Measurements from ENCODE around the gene DCAF10. TPM values are rescaled to one million over a fixed set of nuclear protein-coding genes. Genes with fewer than 3 reads are reported as not detected.
"Not testable (repeated sequence)": the region's sequence is repeated elsewhere in the genome, so short reads cannot be mapped to it uniquely, and the experiment has no call there.

The DCAF10 gene
- total RNA-seq, 2 experiments from 2014 or later: 7.2 to 7.5 TPM

DNA sequence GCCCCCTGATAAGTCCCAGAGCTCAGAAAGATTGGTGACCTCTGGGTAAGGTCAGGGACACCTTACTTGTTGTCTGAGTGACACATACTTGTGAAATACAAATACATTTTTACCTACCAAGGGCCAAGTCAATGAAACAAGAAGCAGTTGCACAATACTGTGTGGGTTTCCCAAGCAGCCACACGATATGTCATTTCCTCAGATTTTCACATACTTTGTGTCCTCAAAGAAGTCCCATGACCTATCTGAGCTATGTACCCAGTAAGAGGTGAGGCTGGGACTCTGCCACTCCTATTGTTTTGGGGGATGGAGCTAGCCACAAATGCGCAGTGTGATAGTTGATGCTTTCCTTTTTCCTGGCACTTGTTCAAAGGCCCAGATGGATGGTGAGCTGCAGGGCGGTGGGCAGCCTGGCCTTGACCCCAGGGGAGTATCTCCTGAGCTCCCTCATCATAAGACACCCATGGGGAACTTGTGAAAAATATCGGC, 108.1 kb downstream of the DCAF10 start:
- DNase-seq: peak in 3 of 14 experiments; percentile 24 to 71 (median 65)
- Mint-ChIP-seq H3K36me3 (ENCODE audit: low read depth) (peaks cover 6% of the 10 kb centered on the region), H3K27ac (no peak overlapping the region), H3K9me3 (no peaks in the 10 kb centered on the region), H3K4me3 (no peak overlapping the region), H3K27me3 (peaks cover 5% of the 10 kb centered on the region), H3K4me1 (ENCODE audit: low read depth) (peaks cover 12% of the 10 kb centered on the region)
- Histone ChIP-seq H3K4me1 (ENCODE audit: insufficient read depth, low read length) (peaks cover 11% of the 10 kb centered on the region), H3K36me3 (ENCODE audit: insufficient read depth, low read length) (no peaks in the 10 kb centered on the region), H3K4me3 (ENCODE audit: low read length) (no peak overlapping the region), H3K27me3 (ENCODE audit: control insufficient read depth in 1 of 2, insufficient read depth in 2 of 2, low read length in 2 of 2) (no peaks in the 10 kb centered on the region), H3K27ac (ENCODE audit: low read depth in 1 of 2, low read length in 2 of 2) (no peak overlapping the region), H3K9me3 (ENCODE audit: control insufficient read depth in 1 of 2, insufficient read depth in 1 of 2, low read length in 2 of 2) (no peaks in the 10 kb centered on the region)
- ChIA-PET CTCF (no interaction called here), POLR2A (no interaction called here)
- intact Hi-C loops (cut with DNase I, micrococcal nuclease): no loop called here
- TF ChIP-seq, protein P1, sequence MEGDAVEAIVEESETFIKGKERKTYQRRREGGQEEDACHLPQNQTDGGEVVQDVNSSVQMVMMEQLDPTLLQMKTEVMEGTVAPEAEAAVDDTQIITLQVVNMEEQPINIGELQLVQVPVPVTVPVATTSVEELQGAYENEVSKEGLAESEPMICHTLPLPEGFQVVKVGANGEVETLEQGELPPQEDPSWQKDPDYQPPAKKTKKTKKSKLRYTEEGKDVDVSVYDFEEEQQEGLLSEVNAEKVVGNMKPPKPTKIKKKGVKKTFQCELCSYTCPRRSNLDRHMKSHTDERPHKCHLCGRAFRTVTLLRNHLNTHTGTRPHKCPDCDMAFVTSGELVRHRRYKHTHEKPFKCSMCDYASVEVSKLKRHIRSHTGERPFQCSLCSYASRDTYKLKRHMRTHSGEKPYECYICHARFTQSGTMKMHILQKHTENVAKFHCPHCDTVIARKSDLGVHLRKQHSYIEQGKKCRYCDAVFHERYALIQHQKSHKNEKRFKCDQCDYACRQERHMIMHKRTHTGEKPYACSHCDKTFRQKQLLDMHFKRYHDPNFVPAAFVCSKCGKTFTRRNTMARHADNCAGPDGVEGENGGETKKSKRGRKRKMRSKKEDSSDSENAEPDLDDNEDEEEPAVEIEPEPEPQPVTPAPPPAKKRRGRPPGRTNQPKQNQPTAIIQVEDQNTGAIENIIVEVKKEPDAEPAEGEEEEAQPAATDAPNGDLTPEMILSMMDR (IDR thresholded peaks at IDR 0.05): no peak
- no peak for ATAC-seq (ENCODE audit: poor library complexity)

DNA sequence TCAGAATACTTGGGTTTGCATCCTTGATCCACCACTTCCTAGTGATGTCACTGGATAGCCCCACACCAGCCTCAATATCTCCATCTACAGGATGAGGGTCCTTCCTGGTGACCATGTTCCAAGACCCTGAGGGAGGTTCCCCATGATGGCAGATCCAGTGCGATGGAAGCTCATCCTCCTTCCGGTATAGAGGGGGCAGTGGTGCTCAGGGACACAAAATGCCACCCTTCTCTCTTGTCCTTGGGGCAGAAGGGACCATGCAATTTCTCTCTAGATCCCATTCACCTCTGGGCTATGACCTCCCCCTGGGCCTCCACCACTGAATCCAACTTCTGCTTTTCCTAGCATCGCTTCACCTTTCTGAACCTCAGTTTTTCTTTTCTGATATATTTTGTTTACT, 108.7 kb downstream of the DCAF10 start:
- no peak for ATAC-seq (ENCODE audit: poor library complexity)

DNA sequence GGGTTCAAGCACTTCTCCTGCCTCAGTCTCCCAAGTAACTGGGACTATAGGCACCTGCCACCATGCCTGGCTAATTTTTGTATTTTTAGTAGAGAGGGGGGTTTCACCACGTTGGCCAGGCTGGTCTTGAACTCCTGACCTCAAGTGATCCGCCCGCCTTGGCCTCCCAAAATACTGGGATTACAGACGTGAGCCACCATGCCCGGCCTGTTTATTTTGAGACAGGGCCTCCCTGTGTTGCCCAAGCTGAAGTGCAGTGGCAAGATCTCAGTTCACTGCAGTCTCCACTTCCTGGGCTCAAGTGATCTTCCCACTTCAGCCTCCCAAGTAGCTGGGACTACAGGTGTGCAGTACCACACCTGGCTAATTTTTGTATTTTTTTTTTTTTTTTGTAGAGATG, 109.2 kb downstream of the DCAF10 start:
- H3K36me3 Mint-ChIP-seq (ENCODE audit: low read depth); H3K27ac Mint-ChIP-seq; H3K36me3 ChIP-seq (ENCODE audit: insufficient read depth, low read length); H3K4me3 Mint-ChIP-seq; H3K4me3 ChIP-seq (ENCODE audit: low read length); CTCF ChIA-PET; H3K27ac ChIP-seq (ENCODE audit: low read depth in 1 of 2, low read length in 2 of 2); ATAC-seq (ENCODE audit: poor library complexity); H3K9me3 ChIP-seq (ENCODE audit: control insufficient read depth in 1 of 2, insufficient read depth in 1 of 2, low read length in 2 of 2); H3K9me3 Mint-ChIP-seq; DNase-seq; H3K4me1 ChIP-seq (ENCODE audit: insufficient read depth, low read length); H3K4me1 Mint-ChIP-seq (ENCODE audit: low read depth); POLR2A ChIA-PET; H3K27me3 ChIP-seq (ENCODE audit: control insufficient read depth in 1 of 2, insufficient read depth in 2 of 2, low read length in 2 of 2); H3K27me3 Mint-ChIP-seq: not testable (repeated sequence)
- intact Hi-C loops (cut with DNase I, micrococcal nuclease): loop anchor here (5.0 kb wide), 4 partner anchors 152 to 428 kb away; no protein-coding TSS in a partner anchor

More for the DNA sequence above, 108.7 kb downstream of the DCAF10 start:
- peaks cover 9% of the 10 kb centered on the region for H3K4me1 ChIP-seq (ENCODE audit: insufficient read depth, low read length)
- H3K4me3 ChIP-seq (ENCODE audit: low read length): no peak overlapping the region
- Mint-ChIP-seq H3K27ac (no peak overlapping the region), H3K9me3 (no peaks in the 10 kb centered on the region), H3K4me3 (no peak overlapping the region), H3K4me1 (ENCODE audit: low read depth) (peaks cover 9% of the 10 kb centered on the region), H3K27me3 (peaks cover 5% of the 10 kb centered on the region), H3K36me3 (ENCODE audit: low read depth) (peaks cover 1% of the 10 kb centered on the region)
- intact Hi-C loops (cut with DNase I, micrococcal nuclease): no loop called here
- TF ChIP-seq, protein P1 (IDR thresholded peaks at IDR 0.05): no peak
- no peaks in the 10 kb centered on the region for H3K36me3 ChIP-seq (ENCODE audit: insufficient read depth, low read length)
- ChIA-PET POLR2A (no interaction called here), CTCF (no interaction called here)
- no peaks in the 10 kb centered on the region for H3K9me3 ChIP-seq (ENCODE audit: control insufficient read depth in 1 of 2, insufficient read depth in 1 of 2, low read length in 2 of 2)
- no peak for DNase-seq
- H3K27ac ChIP-seq (ENCODE audit: low read depth in 1 of 2, low read length in 2 of 2): no peak overlapping the region
- no peaks in the 10 kb centered on the region for H3K27me3 ChIP-seq (ENCODE audit: control insufficient read depth in 1 of 2, insufficient read depth in 2 of 2, low read length in 2 of 2)

DNA sequence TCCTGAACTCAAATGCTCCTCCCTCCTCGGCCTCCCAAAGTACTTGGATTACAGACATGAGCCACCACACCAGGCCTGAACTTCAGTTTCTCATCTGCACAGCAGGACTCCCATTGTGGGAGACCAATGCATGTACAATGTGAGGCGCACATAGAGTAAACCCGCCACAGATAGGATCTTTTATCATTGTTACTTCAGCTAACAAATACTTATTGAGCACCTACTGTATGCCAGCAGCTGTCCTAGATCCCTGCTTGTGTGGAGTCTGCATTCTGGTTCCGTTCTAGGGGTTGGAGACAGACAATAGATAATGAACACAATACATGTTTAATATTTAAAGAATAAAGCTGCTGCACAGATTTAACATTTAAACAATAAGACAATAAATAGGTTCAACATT, 109.7 kb downstream of the DCAF10 start:
- peaks cover 5% of the 10 kb centered on the region for H3K27me3 Mint-ChIP-seq
- H3K36me3 Mint-ChIP-seq (ENCODE audit: low read depth): no peaks in the 10 kb centered on the region
- TF ChIP-seq, protein P1 (IDR thresholded peaks at IDR 0.05): no peak
- Histone ChIP-seq H3K36me3 (ENCODE audit: insufficient read depth, low read length) (no peaks in the 10 kb centered on the region), H3K27ac (ENCODE audit: low read depth in 1 of 2, low read length in 2 of 2) (no peak overlapping the region), H3K4me1 (ENCODE audit: insufficient read depth, low read length) (no peaks in the 10 kb centered on the region), H3K4me3 (ENCODE audit: low read length) (no peak overlapping the region), H3K27me3 (ENCODE audit: control insufficient read depth in 1 of 2, insufficient read depth in 2 of 2, low read length in 2 of 2) (no peaks in the 10 kb centered on the region), H3K9me3 (ENCODE audit: control insufficient read depth in 1 of 2, insufficient read depth in 1 of 2, low read length in 2 of 2) (no peaks in the 10 kb centered on the region)
- no peaks in the 10 kb centered on the region for H3K9me3 Mint-ChIP-seq
- no peak overlapping the region for H3K27ac Mint-ChIP-seq
- H3K4me1 Mint-ChIP-seq (ENCODE audit: low read depth): no peaks in the 10 kb centered on the region
- DNase-seq (no peak), ATAC-seq (ENCODE audit: poor library complexity) (no peak)
- H3K4me3 Mint-ChIP-seq: no peak overlapping the region
- ChIA-PET POLR2A (no interaction called here), CTCF (no interaction called here)
- intact Hi-C loops (cut with DNase I, micrococcal nuclease): loop anchor here (5.0 kb wide), 4 partner anchors 152 to 428 kb away; no protein-coding TSS in a partner anchor
